GM12878 (cell line): ENCODE measurements around the gene KIAA1671.

Experiments used
- CTCF ChIP-seq, 3 experiments: IDR thresholded peaks in 2 of 3; conservative IDR thresholded peaks in 1 of 3; 2 replicates each; pipeline ENCODE4 v1.5.1; 2011; ENCODE audit warnings: low read depth in 3 of 3, low read length in 3 of 3, mild to moderate bottlenecking in 3 of 3, control low read depth in 2 of 3, moderate library complexity in 2 of 3, inconsistent platforms in 1 of 3, mixed read lengths in 1 of 3; ENCODE audit not compliant: control insufficient read depth in 2 of 3, insufficient read depth in 1 of 3; ENCODE audit errors: extremely low read depth in 1 of 3
- TF ChIP-seq, protein P1 (sequence below): IDR thresholded peaks from 2 replicates; pipeline ENCODE4 v1.6.1; 2012; ENCODE audit warnings: low read depth, low read length, improper control_type of control experiment
- TF ChIP-seq, protein P2 (sequence below): IDR thresholded peaks from 2 replicates; pipeline ENCODE4 v1.6.1; 2012; ENCODE audit warnings: low read depth, low read length, improper control_type of control experiment

- TF ChIP-seq, protein P1, sequence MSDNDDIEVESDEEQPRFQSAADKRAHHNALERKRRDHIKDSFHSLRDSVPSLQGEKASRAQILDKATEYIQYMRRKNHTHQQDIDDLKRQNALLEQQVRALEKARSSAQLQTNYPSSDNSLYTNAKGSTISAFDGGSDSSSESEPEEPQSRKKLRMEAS, result no peak
- TF ChIP-seq CTCF (IDR thresholded peaks at IDR 0.05 in 2 of 3, conservative IDR thresholded peaks at IDR 0.05 in 1 of 3; ENCODE audit: control insufficient read depth in 2 of 3, extremely low read depth in 1 of 3, insufficient read depth in 1 of 3, low read depth in 3 of 3, low read length in 3 of 3), result no peak
- TF ChIP-seq, protein P2, sequence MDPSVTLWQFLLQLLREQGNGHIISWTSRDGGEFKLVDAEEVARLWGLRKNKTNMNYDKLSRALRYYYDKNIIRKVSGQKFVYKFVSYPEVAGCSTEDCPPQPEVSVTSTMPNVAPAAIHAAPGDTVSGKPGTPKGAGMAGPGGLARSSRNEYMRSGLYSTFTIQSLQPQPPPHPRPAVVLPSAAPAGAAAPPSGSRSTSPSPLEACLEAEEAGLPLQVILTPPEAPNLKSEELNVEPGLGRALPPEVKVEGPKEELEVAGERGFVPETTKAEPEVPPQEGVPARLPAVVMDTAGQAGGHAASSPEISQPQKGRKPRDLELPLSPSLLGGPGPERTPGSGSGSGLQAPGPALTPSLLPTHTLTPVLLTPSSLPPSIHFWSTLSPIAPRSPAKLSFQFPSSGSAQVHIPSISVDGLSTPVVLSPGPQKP, result no peak
These were observed 97.3 kb downstream of the KIAA1671 start for GRCh38 chr22:25049770-25050169.
